SU-DHL-6 (cell line): ENCODE data around the gene VPS26A.

Experiments
- H2AFZ ChIP-seq: fragments of 200-600 bp; sonication (generic); 2 replicates; pipeline ENCODE4 v1.6.1; 2014; ENCODE audit warnings: low read depth, mild to moderate bottlenecking, moderate library complexity, mixed read lengths, antibody characterized with exemption, low read length; ENCODE audit not compliant: severe bottlenecking
- H3F3A ChIP-seq: fragments of 200-600 bp; shearing (Covaris generic); 2 replicates; pipeline ENCODE4 v1.6.0; 2016; ENCODE audit warnings: antibody characterized with exemption, mild to moderate bottlenecking; ENCODE audit not compliant: insufficient read depth
- H3K27ac ChIP-seq: fragments of 200-600 bp; sonication (generic); 2 replicates; pipeline ENCODE4 v1.5.1; 2016; ENCODE audit warnings: low read depth, mild to moderate bottlenecking, low read length, moderate library complexity, mixed read lengths
- H3K27me3 ChIP-seq: fragments of 200-600 bp; sonication (generic), shearing (Covaris generic); 2 replicates; pipeline ENCODE4 v1.6.0; 2014; ENCODE audit warnings: mild to moderate bottlenecking, low read length
- H3K36me3 ChIP-seq: fragments of 200-600 bp; sonication (generic); 2 replicates; pipeline ENCODE4 v1.6.1; 2014; ENCODE audit warnings: mild to moderate bottlenecking, low read length, mixed read lengths
- H3K4me2 ChIP-seq: fragments of 300-600, 200-600 bp; shearing (Covaris generic), sonication (generic); 2 replicates; pipeline ENCODE4 v1.6.0; 2014; ENCODE audit warnings: low read length, low read depth, mild to moderate bottlenecking; ENCODE audit not compliant: poor library complexity, severe bottlenecking
- H3K4me3 ChIP-seq: fragments of 200-600 bp; sonication (generic); 2 replicates; pipeline ENCODE4 v1.5.1; 2014; ENCODE audit warnings: antibody characterized with exemption, low read length, mild to moderate bottlenecking, mixed read lengths; ENCODE audit not compliant: insufficient read depth, poor library complexity, severe bottlenecking
- H3K79me2 ChIP-seq: fragments of 200-600 bp; sonication (generic); 2 replicates; pipeline ENCODE4 v1.6.1; 2014; ENCODE audit warnings: mild to moderate bottlenecking, low read length, moderate library complexity; ENCODE audit not compliant: insufficient read depth
- H3K9ac ChIP-seq: fragments of 200-600 bp; sonication (generic); 2 replicates; pipeline ENCODE4 v1.7.0; 2014; ENCODE audit warnings: mild to moderate bottlenecking, low read length
- H3K9me2 ChIP-seq: fragments of 200-600 bp; sonication (generic); replicated peaks from 2 replicates; pipeline ENCODE4 v1.6.1; 2014; ENCODE audit warnings: low read length; ENCODE audit not compliant: insufficient read depth
- H3K9me3 ChIP-seq: fragments of 200-600 bp; sonication (generic); 2 replicates; pipeline ENCODE4 v1.6.1; 2014; ENCODE audit warnings: low read length, mixed read lengths; ENCODE audit not compliant: insufficient read depth
- H4K20me1 ChIP-seq: fragments of 200-600 bp; sonication (generic); 2 replicates; pipeline ENCODE4 v1.6.1; 2014; ENCODE audit warnings: low read depth, mild to moderate bottlenecking, antibody characterized with exemption, low read length, moderate library complexity, mixed read lengths
- CTCF ChIP-seq: fragments of 200-600 bp; sonication (generic); IDR thresholded peaks from one replicate; pipeline ENCODE4 v1.5.1; 2017; ENCODE audit warnings: antibody characterized with exemption, mild to moderate bottlenecking, low read length, moderate library complexity; ENCODE audit not compliant: insufficient read depth, poor library complexity, severe bottlenecking
- EZH2phosphoT487 ChIP-seq: fragments of 200-600 bp; sonication (generic), shearing (Covaris generic); conservative IDR thresholded peaks from 2 replicates; pipeline ENCODE4 v1.6.1; 2018; ENCODE audit warnings: mild to moderate bottlenecking, antibody characterized with exemption, low read length, moderate library complexity, mixed read lengths

Gene VPS26A

DNA sequence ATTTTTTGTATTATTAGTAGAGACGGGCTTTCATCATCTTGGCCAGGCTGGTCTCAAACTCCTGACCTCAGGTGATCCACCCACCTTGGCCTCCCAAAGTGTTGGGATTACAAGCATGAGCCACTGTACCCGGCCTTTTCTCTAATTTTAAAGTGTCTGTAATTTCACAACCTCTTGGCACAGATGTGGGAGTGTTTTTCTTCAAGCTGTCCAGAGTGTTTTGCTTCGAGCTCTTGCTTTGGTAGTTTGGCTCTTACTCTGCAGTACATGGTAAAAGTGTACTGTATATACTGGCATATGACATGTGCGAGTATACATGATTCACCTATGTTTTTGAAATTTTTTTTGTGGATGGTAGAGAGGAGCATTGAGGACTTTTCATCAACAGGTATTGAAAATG is 26.2 kb upstream of the VPS26A start:
- Histone ChIP-seq H3K36me3 (no peaks in the 10 kb centered on the region), H3F3A (no peaks in the 10 kb centered on the region), H3K9ac (no peak overlapping the region), H3K79me2 (no peaks in the 10 kb centered on the region), H3K9me2 (no peaks in the 10 kb centered on the region), H3K9me3 (no peaks in the 10 kb centered on the region), H3K4me3 (no peak overlapping the region), H3K27me3 (no peaks in the 10 kb centered on the region), H4K20me1 (no peaks in the 10 kb centered on the region), H3K27ac (no peak overlapping the region), H3K4me2 (no peak overlapping the region), H2AFZ (no peak overlapping the region)
- TF ChIP-seq CTCF: no peak
- TF ChIP-seq EZH2phosphoT487: no peak

DNA sequence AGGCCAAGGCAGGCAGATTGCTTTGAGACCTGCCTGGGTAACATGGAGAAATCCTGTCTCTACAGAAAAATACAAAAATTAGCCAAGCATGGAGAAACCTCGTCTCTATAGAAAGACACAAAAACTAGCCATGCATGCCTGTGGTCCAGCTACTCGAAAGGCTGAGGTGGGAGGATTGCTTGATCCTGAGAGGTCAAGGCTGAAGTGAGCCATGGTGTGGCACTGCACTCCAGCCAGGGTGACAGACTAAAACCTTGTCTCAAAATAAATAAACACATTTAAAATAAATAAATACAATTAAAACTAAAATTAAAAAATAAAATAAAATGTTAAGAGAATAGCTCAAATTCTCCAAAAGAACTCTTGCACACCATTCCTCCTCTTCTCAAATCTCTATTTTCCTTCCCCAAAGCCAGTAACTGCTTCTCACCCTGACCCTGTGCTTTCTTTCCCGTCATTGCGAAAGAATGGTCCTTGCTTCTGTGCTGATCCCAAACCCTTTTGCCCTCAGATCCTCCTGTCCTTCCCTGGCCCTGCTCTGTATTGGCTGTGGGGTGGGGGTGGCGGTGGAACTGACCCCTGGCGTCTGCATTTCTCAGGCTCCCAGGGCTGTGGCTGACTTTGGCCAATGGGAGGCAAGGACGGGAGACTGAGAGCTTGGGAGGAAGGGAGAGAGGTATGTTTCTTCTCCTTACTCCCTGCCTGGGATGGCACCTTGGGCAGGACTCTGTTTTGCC is 23.7 kb upstream of the VPS26A start:
- no peaks in the 10 kb centered on the region for H3K36me3 ChIP-seq
- H3K79me2 ChIP-seq: no peaks in the 10 kb centered on the region
- H3K9ac ChIP-seq: no peak overlapping the region
- no peaks in the 10 kb centered on the region for H3K9me2 ChIP-seq
- no peaks in the 10 kb centered on the region for H3K9me3 ChIP-seq
- no peaks in the 10 kb centered on the region for H3K27me3 ChIP-seq
- no peaks in the 10 kb centered on the region for H3F3A ChIP-seq
- no peak overlapping the region for H3K27ac ChIP-seq
- TF ChIP-seq EZH2phosphoT487 (no peak), CTCF (no peak)
- H4K20me1 ChIP-seq: no peaks in the 10 kb centered on the region
- no peak overlapping the region for H3K4me2 ChIP-seq
- no peak overlapping the region for H2AFZ ChIP-seq
- no peak overlapping the region for H3K4me3 ChIP-seq

- Histone ChIP-seq H4K20me1 (no peaks in the 10 kb centered on the region), H3K79me2 (no peaks in the 10 kb centered on the region), H3K9me3 (no peaks in the 10 kb centered on the region), H3K27ac (no peak overlapping the region), H3F3A (no peaks in the 10 kb centered on the region), H3K36me3 (no peaks in the 10 kb centered on the region), H3K27me3 (no peaks in the 10 kb centered on the region), H3K9me2 (no peaks in the 10 kb centered on the region), H3K4me2 (no peak overlapping the region), H3K4me3 (no peak overlapping the region), H2AFZ (no peak overlapping the region), H3K9ac (no peak overlapping the region)
- TF ChIP-seq EZH2phosphoT487: no peak
- no peak for TF ChIP-seq CTCF
Observed at GRCh38 chr10:69101451-69102095, 22.4 kb upstream of the VPS26A start.
